H1 (cell line): ENCODE results near the gene ATF7.

Experiments used
- ATF2 ChIP-seq: IDR thresholded peaks from 2 replicates; pipeline ENCODE4 v1.6.1; 2012; ENCODE audit warnings: low read length, inconsistent platforms
- CTBP2 ChIP-seq: IDR thresholded peaks from 2 replicates; pipeline ENCODE4 v1.7.0; 2011; ENCODE audit warnings: borderline replicate concordance, mild to moderate bottlenecking, moderate library complexity, mixed read lengths, low read length; ENCODE audit not compliant: insufficient read depth, insufficient read length
- CTCF ChIP-seq, 3 experiments: IDR thresholded peaks; 1 replicate in 2 of 3; 2 replicates in 1 of 3; pipeline versions ENCODE4 v1.5.1 to v1.6.1; 2011; ENCODE audit warnings: low read length in 3 of 3, mild to moderate bottlenecking in 3 of 3, inconsistent platforms in 2 of 3, low read depth in 1 of 3, moderate library complexity in 1 of 3; ENCODE audit not compliant: insufficient read depth in 1 of 3; ENCODE audit errors: control extremely low read depth in 1 of 3
- EZH2 ChIP-seq: fragments of 200-600 bp; sonication (generic); IDR thresholded peaks from 2 replicates; pipeline ENCODE4 v1.7.1; 2012; ENCODE audit warnings: low read depth, mild to moderate bottlenecking, moderate library complexity, low read length, inconsistent platforms; ENCODE audit not compliant: severe bottlenecking
- GABPA ChIP-seq: IDR thresholded peaks from 2 replicates; pipeline ENCODE4 v1.6.1; 2011; ENCODE audit warnings: mild to moderate bottlenecking, low read length, moderate library complexity, borderline replicate concordance; ENCODE audit not compliant: insufficient read depth
- MAFK ChIP-seq: IDR thresholded peaks from 2 replicates; pipeline ENCODE4 v1.6.1; 2012; ENCODE audit warnings: low read depth, mild to moderate bottlenecking, improper control_type of control experiment, low read length
- POLR2AphosphoS5 ChIP-seq: IDR thresholded peaks from 2 replicates; pipeline ENCODE4 v1.6.1; 2011; ENCODE audit warnings: low read depth, low read length
- RFX5 ChIP-seq: IDR thresholded peaks from 2 replicates; pipeline ENCODE4 v1.6.1; 2011; ENCODE audit warnings: low read depth, low read length, improper control_type of control experiment, borderline replicate concordance

- no peak for TF ChIP-seq GABPA
- TF ChIP-seq EZH2 = no peak
- TF ChIP-seq ATF2 = no peak
- no peak for TF ChIP-seq RFX5
- no peak for TF ChIP-seq CTCF (IDR thresholded peaks at IDR 0.05; ENCODE audit: control extremely low read depth in 1 of 3, insufficient read depth in 1 of 3, low read depth in 1 of 3, low read length in 3 of 3)
- no peak for TF ChIP-seq MAFK
- no peak for TF ChIP-seq CTBP2
- no peak for TF ChIP-seq POLR2AphosphoS5
Measured at GRCh38 chr12:53602176-53602864, 23.9 kb downstream of the ATF7 start.
